Activated T-cell treated with anti-CD3 and anti-CD28 coated beads for 24 hours (primary cell): ENCODE measurements around the gene JAZF1.
"Not testable (repeated sequence)": the region's sequence is repeated elsewhere in the genome, so short reads cannot be mapped to it uniquely, and the experiment has no call there.

Experiments used
- DNase-seq: peaks from one replicate; pipeline ENCODE4 v3.0.0-alpha.2; 2020; ENCODE audit warnings: low read depth

JAZF1 gene

DNA sequence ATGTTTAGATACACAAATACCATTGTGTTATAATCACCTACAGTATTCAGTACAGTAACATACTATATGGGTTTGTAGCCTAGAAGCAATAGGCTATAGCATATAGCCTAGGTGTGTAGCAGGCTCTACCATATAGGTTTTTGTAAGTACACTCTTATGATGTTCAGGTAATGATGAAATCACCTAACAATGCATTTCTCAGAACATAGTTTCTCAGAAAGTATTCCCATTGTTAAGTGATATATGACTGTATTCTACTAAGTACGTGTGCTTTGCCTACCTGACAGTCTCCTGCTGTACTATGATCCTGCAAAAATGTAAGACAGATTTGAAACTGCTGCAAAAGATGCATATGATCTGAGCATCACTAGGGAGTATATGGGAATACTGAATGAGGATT, 137.9 kb downstream of the JAZF1 start:
- DNase-seq = no peak

DNA sequence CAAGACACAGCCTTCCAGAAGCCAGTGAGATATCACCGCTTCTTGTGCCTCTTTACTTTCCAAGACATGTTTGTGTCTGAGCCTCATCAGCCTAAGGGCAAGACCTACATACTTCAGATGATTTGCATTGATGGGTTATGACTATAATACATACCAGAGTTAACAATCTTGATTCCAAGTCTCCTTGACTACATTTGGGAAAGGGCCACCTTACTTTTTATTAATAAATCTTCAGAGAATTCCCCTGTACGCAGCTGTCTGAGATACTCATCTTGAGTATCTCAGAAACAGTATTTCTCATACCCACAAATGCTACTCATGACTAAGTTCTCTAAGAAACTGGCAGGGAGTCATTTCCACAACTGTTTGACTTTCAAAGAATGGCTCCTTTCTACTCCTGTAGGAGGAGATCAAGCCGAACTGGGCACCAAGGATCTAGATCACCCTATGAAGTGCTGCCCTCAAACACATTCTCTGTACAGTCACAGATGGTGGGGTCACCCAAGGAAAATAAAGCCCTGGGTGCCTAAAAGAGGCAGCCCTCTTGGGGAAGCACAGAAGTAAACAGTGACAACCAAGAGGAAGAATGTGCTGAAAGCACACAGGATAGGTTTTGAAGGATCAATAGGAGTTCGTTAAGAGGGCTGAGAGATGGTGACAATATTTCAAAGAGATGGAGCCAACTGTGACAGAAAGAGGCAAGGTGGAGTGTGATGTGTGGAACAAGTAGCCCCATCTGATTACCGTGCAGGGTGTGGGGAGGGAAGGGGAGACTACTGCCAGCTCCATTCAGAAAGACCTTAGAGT, 138.9 kb downstream of the JAZF1 start:
- no peak for DNase-seq

DNA sequence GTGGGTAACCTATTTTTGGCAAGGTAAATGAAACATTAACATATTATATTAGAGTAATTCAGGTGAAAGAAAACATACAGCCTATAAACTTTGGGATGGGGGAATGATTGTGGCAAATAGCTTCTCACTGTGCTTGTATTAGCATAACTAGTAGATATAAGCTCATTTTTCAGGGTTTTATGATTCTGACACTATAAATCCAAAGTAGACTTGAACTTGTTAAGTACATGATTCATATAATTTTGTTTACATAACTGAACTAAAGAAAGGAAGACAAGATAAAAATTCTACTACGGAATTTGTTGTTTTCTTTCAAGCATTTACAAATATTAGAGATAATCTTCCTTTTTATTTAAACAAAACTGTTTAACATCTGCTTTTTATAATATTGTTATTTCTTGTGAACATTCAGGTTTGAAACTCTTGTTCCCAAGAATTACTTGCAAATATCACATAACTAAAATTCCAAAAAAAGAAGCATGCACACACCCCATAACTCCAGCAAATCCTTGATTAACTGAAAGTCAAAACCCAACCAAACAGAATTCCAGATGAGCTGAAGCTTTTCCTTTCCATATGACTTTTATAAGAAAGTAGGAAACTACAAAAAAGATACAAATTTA, 142.3 kb downstream of the JAZF1 start:
- DNase-seq = no peak

DNA sequence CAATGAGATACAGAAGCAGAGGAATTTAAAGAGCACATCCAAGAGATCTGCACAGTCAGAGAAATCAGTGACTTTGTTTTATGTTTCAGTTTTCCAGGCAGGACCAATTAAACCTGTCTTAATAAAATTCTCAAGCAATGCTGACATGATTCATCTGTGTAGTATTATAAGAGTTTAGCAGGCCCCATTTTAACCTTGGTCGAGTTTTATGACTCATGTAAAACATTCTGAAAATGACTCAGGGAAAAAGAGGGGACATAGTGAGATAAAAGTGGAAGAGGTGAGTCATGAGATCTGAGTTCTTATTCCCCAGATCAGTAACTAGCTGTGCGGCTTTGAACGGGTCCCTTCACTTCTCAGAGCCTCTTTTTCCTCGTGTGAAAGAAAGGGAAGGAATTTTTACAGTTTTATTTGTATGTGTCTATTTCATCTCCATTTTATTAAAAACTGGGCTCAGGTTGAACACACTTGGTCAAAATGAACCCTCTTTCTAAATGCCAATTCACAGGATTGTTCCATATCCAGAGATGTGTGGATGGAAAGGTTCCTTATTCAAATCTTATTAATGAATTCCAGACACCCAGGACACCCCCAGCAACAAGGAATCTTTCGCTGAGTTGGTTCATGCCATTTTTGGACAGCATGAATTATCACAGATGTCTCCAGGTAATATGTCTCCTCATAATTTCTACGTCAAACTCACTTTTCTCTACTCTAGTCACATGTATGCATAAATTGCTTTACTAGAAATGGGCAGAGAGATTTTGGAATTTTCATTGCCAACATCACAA, 143.2 kb downstream of the JAZF1 start:
- DNase-seq = peak; percentile 19

DNA sequence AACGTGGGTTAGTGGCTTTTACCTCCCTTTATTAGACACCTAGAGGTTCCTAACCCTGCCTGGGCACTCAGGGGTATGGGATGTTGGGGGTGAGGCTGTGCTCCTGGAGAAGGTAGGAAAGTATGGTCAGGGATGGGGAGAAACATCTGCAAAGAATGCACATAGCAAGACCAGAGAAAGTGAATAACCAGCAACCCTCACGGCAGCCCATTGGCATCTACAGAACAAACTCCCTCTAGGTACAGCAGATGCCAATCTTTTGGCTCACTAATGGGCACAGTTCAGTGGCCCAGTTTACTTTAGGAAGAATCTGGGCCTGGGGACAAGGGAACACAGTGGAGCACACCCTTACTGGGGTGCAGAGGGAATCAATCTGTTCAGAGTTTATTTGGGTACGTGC, 143.9 kb downstream of the JAZF1 start:
- DNase-seq = no peak

DNA sequence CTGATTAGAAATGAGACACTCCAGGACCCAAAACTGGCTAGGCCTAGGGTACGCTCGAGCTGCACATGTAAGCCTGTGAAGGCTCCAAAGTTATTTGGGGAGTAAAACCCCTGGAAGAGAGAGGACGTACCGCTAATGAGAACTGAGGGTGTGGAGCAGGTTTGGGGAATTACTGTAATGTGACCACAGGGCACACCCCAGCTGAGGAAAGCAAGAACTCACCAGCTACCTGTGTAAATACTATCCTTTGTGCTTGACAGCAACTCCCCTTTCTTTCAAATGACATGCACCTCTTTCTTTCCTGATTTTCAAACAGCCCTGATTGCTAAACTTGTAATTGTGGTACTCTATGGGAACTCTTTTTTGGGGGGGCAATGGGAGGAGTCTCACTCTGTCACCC, 147.2 kb downstream of the JAZF1 start:
- no peak for DNase-seq

DNA sequence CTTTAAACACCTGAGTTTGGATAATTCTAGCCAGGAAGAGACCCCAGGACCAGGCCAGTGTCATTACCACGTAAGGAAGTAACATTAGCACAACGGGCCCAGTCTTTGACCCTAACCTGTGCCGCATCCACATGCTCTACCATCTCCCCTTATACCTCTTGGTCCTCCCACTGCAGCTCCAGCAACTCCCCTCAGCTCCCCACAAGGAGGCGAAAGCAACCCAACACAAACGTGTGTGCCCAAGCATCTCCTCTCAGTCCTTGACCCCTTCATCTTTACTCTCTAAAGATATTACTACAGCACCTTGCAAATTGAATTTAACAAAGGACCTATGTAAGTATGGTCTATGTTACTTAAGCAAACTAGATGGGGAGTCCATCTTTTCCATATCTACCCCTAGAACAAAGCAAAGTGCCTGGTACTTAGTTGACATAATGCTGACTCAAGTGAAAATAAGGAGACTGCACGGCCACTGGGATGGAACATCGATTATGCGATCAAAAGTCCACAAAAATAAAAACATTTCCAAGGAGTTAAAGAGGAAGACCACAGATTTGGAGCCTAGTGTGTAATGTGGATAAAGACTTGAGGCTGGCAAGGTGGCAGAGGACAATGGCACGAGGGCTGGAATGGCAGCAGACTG, 147.7 kb downstream of the JAZF1 start:
- DNase-seq = no peak

DNA sequence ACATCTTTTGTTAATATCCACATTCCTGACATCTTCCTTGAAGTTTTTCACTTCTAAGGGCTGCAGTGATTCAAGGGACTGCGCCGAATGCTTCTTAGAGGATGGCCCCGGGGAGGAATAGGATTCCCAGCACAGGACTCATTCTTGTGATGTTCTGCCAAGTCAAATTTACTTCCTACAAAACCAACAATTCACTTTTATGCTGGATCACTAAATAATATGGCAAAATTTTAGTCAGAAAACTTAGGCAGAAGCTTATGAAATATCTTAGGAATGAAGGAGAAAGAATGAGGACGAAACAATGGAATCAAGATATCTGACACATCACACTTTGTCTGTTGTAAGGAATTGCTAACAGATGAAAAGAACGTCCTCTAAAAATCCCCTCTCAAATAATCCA, 151.5 kb downstream of the JAZF1 start:
- DNase-seq = no peak

DNA sequence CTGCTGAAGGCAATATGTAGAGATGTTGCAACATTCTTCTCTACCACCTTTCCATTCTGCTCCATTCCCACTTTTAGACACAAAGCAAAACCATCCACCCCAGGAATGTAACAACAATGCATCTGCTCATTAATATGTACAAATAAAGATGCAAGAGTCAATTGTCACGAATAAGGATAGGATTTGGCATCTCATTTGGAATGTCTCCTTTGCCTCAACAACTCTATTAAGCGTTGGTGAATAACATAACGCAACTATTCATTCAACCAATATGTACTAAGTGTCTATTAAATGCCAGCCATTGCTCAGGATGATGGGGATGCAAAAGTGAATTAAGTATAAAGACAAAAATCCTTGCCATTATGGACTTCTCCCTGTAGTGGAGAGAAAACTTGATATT, 152.1 kb downstream of the JAZF1 start:
- DNase-seq = no peak

DNA sequence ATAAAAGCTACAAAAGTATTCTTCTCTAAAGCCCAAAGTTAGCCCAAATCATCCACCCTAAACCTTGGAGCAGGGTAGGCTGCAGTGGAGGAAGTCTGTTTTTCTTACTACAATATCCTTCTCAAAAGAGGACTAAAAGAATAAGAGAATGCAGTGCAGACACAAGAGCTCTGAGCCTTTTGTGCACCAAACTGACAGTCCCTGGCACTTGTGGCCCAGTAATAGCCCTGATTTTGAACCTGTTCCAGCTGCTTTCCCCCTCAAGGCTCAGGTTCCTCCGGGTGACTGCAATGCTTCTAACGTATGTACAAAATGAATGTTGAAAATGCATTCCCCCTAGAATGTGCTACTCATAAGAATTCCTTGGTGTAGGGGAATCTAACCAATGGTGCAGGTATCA, 154.4 kb downstream of the JAZF1 start:
- DNase-seq = no peak

DNA sequence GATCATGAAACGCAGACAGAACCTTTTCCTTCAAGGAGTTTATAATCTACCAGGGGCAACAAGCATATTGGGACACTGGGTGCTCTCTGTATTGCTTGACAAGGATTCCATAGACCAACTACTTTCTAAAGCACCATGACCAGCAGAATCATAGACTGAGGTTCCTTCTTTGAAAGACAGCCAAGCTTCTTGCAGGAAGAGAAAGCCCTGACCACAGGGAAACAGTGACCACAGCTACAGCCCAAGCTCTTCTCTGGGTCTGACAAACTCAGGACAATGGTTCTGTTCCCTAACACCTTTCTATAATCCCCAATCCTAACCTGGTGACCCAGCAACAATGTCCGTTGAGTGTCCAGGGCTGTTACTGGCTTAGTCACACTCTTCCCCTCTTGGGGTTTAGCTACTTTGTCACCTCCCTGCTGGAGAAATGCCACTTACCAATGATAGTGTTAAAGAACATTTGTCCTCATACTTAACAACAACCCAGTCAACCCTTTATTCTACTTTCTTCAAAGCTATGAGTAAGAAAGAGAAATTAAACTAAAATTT, 155.7 kb downstream of the JAZF1 start:
- DNase-seq = no peak

DNA sequence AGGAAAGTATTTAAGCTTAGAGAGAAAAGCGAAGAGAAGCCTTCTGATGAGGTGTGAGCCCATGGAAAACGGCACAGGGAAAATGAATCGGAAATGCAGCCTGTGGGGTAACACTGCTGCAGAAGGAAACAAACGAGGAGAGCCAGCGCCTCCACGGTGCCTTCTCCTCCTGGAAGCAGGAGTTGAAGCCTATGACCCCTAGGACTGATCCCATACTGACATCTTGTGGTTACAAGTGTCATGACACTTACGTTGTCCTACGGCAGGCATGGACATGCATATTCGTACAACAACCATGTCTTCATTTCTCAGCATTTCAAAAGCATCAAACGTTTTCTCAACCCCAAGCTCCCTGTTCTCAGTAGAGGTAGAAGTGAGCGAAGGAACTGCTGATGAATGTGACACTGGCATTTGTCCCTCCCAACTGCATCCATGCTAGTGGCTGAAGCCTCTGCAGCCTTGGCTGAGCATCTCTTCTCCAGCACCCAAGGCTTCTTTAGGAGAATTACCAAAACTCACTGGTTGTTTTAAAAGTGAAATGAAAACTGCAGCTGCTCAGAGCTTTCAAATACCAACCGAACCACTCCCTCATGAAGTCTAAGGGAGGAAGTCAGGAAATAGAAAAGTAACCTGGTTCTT, 160.2 kb downstream of the JAZF1 start:
- DNase-seq = peak; percentile 24

DNA sequence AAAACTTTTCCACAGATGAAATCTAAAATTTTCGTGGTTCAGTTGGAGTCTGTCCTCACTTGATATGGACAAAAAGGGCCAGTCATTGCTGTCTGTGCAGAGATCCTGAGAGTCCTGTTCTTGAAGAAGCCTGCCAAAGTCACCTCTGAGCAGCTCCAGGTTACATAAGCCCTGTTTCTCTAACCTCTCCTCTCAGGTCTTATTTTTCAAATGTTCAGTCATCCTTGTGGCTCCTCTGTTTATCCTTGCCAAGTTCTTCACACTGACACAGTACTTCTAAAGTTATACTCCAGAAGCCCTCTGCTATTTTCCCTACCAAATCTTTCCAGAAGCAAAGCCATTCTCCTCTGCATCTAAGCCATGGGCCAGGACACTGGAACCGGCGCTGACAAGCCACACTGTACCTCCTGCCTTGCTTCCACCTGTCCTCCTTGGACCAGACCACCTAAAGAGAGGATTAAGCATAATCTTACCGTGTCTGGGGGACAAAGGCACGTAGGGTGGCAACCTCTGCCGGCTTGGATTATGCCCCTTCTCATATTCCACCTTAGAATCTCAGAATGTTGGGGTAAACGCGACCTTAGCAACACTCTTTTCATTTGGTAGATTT, 161.6 kb downstream of the JAZF1 start:
- DNase-seq = no peak

DNA sequence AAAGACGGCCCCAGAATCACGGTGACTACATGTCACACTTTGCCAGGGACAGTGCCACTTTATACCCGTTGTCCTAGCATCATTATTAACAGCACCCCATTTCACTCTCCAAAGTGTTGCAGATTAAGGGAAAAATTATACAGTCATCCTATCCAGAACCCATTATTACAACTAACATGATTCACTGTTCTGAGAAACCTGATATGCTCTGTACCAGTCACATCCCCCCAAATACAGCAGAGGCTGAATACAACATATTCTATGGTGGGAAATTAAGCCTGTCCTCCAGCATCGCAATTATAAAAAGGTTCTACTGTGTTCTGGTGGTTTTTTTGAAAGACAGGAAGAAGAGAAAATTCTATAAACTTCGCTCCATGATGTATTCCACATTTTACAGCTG, 162.1 kb downstream of the JAZF1 start:
- DNase-seq = no peak

DNA sequence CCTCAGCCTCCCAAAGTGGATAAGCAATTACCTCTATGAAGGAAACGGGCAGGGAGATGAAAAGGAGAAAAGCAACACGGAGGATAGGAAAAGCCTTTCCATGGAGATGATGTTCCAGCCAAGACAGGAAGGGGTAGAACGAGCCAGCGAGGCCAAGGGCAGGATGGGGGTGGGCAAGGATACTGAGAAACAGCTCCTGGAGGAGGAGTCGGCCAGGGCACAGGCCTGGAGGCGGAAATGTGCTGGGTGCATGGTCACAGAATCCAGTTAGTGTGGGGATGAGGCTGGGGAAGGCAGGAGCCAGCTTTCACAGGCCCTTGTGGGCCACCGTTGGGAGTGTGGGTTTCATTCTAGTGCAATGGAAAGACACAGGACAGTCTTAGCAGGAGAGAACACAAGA, 162.6 kb downstream of the JAZF1 start:
- no peak for DNase-seq

DNA sequence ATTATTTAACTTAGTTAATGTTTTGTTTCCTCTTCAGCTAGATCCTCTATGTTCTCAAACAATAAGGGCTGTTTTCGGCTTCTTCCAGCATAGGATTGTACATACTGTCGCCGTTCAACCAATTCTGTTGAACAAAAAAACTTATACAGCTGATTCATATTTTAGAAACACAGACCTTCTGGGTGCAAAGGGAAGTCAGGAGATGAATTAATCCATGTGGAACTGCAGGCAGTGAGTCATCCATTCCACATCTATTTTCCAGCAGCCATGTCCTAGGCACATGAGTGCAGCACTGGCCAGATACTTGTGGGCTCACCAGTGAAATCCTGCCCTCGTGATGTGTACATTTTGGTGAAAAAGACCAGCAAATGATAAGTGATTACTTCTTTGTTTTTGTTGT, 163.2 kb downstream of the JAZF1 start:
- DNase-seq = no peak

DNA sequence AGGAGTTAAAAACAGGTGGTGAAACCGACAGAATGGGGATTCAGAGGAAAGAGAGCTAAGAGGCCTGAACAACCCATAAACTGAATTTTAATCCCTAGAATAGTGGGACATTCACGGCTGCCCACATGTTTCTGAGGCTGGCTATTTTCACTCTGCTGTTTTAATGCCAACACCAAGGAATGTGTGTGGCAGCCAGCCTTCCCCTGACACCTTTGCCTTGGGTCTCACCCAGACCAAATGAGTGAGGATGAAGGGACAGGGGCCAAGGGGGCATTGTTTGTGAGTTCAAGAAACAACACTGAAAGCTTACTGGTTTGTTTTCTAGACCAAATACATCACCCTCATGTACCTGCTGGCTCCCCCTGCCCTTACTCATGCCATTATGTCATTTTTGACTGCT, 164.3 kb downstream of the JAZF1 start:
- DNase-seq = no peak

DNA sequence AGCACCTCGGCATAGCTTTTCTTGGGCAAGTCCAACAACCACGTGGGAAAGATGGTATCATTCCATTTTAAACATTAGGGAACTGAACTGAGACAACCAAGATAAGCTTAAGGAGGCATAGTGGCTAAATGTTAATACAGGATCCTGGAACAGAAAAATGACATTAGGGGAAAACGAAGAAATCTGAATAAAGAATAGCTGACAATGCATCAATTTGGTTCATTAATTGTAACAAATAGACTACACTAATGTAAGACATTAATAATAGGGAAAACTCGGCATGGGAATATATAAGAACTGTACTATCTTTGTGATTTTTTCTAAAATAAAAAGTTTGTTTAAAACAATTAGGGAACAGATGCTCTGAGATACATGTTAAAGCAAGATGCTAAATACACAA, 165.4 kb downstream of the JAZF1 start:
- DNase-seq = no peak

DNA sequence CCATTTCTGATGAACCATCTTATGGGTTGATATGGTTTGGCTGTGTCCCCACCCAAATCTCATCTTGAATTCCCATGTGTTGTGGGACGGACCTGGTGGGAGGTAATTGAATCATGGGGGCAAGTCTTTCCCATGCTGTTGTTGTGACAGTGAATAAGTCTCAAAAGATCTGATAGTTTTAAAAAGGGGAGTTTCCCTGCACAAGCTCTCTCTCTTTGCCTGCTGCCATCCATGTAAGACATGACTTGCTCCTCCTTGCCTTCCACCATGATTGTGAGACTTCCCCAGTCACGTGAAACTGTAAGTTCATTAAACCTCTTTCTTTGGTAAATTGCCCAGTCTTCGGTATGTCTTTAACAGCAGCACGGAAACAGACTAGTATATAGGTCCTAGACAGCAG, 166.3 kb downstream of the JAZF1 start:
- DNase-seq = not testable (repeated sequence)

DNA sequence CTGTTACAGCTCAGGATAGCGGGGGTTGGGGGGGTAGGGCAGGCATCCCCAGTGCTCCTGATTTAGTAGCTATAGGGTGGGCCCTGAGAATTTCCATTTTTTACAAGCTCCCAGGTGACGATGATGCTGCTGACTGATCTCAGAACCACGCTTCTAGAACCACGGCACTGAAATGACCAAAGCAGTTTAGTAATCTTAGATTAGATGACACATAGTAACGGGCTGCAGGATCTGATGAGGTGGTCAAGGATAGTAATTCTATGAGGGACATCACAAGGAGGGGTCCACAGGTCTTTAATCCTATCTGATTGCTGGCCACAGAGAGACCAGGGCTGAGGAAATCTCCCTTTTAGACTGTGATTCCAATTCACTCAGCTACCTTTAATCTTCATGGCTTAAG, 167.2 kb downstream of the JAZF1 start:
- no peak for DNase-seq

DNA sequence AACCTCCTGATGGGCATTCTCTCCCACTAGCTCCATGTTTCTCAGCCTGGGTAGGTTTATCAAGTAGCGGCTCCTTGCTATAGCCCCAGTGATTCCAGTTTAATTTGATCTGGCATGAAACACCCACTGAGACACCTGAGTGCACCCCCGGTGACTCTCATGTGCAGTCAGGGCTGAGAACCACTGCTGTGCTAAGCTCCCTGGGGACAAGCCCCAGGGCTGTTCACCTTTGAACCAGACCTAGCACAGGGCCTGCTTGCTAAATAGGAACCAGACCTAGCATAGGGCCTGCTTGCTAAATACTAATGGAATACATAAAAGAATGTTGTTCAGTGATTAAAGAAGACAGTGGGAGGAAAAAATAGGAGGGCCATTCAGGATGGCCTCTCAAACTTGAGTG, 167.6 kb downstream of the JAZF1 start:
- DNase-seq = no peak
